ENCODE measurements around the gene NCK2. TPM values are rescaled to one million over a fixed set of nuclear protein-coding genes. Genes with fewer than 3 reads are reported as not detected.

The NCK2 gene
- total RNA-seq, 3 donors from 2014 or later: 52.2 to 66.4 (median 57.6) TPM

DNA sequence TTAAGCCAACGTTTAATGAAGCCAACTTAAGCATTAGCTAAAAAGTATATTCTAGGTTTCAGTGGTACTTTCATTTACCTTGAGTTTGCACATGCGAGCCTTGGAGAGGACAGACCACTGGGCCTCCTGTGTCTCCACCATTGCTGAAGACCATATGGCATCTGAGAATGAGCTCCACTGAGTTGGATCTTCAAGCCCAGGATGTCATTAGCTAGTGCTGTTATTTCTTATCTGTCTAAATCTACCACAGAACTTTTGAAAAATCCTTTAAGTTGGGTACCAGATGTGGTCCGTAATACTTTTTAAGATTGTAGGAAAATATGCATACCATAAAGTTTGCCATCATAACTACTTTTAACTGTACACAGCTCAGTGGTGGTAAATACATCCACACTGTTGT is 161.8 kb downstream of the NCK2 start:
- DNase-seq: no peak
- no peaks in the 10 kb centered on the region for H3K36me3 ChIP-seq (ENCODE audit: low read depth)
- ATAC-seq: no peak
- no peaks in the 10 kb centered on the region for H3K4me1 ChIP-seq (ENCODE audit: low read depth)
- TF ChIP-seq CTCF (IDR thresholded peaks at IDR 0.05): no peak
- no peak overlapping the region for H3K4me3 ChIP-seq
- no peaks in the 10 kb centered on the region for H3K9me3 ChIP-seq
- intact Hi-C loops (cut with DNase I, micrococcal nuclease): no loop called here

DNA sequence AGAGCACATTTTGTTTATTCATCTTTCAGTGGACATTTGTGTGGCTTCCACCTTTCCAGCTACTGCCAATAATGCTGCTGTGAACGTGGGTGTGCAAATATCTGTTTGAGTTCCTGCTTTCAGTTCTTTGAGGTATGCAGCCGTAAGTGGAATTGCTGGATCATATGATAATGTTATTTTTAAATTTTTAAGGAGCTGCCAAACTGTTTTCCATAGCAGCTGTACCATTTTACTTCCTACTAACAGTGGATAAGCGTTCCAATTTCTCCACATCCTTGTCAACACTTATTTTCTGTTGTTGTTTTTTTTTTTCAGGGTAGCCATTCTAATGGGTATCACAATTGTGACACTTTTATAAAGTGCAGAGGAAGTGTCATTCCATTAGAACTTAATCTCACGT is 162.5 kb downstream of the NCK2 start:
- TF ChIP-seq CTCF (IDR thresholded peaks at IDR 0.05): no peak
- no peak overlapping the region for H3K4me3 ChIP-seq
- H3K36me3 ChIP-seq (ENCODE audit: low read depth): no peaks in the 10 kb centered on the region
- DNase-seq: no peak
- intact Hi-C loops (cut with DNase I, micrococcal nuclease): no loop called here
- ATAC-seq: no peak
- no peaks in the 10 kb centered on the region for H3K9me3 ChIP-seq
- H3K4me1 ChIP-seq (ENCODE audit: low read depth): no peaks in the 10 kb centered on the region

GRCh38 chr2:105909215-105909614 is 164.5 kb downstream of the NCK2 start:
- no peak for TF ChIP-seq CTCF (IDR thresholded peaks at IDR 0.05)
- intact Hi-C loops (cut with DNase I, micrococcal nuclease): no loop called here
- no peaks in the 10 kb centered on the region for H3K36me3 ChIP-seq (ENCODE audit: low read depth)
- no peaks in the 10 kb centered on the region for H3K4me1 ChIP-seq (ENCODE audit: low read depth)
- DNase-seq (no peak), ATAC-seq (no peak)
- no peak overlapping the region for H3K4me3 ChIP-seq
- H3K9me3 ChIP-seq: no peaks in the 10 kb centered on the region

DNA sequence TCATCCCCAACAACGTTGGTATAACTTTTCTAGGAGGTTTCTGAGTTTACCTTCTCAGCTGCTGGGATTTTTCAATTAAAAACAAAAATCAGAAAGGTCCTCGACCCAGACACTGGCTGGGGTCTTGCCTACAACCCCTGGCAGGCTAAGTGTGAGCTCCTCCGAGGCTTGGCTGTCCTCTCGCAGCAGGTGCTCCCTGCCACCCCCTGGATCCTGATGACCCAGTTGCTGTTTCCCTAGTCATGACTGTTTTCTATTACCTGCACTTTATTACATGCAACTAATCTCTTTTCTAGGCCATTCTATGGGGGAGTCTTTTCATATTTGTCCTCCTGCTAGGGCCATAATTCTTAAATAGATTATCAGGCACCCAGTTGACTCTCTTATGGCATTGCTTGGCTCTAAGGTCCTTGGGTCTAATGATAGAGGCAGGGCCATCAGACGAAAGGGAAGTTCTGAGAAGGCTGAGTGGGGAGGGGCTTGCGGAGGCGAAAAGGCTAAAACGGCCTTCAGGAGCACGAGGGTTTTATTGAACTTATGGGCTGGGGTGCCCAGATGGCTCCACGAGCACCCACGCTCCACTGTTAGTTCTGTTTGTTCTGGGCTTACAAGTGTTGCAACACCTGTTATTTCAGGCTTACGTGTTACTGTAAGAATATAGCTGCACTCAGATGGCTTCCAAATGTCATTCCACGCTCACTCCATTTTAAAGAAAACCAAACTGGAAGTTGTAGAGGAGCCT is 166.0 kb downstream of the NCK2 start:
- no peak overlapping the region for H3K4me3 ChIP-seq
- H3K9me3 ChIP-seq: peaks cover 9% of the 10 kb centered on the region
- no peaks in the 10 kb centered on the region for H3K4me1 ChIP-seq (ENCODE audit: low read depth)
- ATAC-seq: no peak
- intact Hi-C loops (cut with DNase I, micrococcal nuclease): no loop called here
- no peak for DNase-seq
- H3K36me3 ChIP-seq (ENCODE audit: low read depth): no peaks in the 10 kb centered on the region
- no peak for TF ChIP-seq CTCF (IDR thresholded peaks at IDR 0.05)

DNA sequence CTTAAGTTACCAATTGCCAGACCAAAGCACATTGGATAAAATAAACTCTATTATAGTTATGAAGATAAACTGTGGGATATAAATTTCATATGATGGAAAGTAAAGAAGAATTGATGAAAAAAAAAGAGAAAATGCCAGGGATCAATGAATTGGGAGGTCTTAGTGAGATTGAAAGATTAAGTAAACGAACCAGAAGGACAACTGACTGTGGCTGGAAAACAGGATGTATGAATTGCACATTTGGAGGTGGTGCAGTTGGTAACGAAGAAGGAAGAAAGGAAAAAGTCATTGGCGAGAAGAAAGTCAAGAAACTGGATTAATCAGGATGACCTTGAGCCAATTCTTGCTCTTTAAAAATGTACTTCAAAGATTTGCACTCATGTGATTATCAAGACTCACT is 166.7 kb downstream of the NCK2 start:
- no peak overlapping the region for H3K4me3 ChIP-seq
- intact Hi-C loops (cut with DNase I, micrococcal nuclease): no loop called here

More for the DNA sequence above, 166.7 kb downstream of the NCK2 start:
- Histone ChIP-seq H3K4me1 (ENCODE audit: low read depth) (no peaks in the 10 kb centered on the region), H3K9me3 (peaks cover 10% of the 10 kb centered on the region), H3K36me3 (ENCODE audit: low read depth) (no peaks in the 10 kb centered on the region)
- ATAC-seq (no peak), DNase-seq (no peak)
- no peak for TF ChIP-seq CTCF (IDR thresholded peaks at IDR 0.05)
